GM12874 (cell line): ENCODE measurements around the gene GIPC3.

Experiments
- CTCF ChIP-seq: IDR thresholded peaks from 2 replicates; pipeline ENCODE4 v1.5.1; 2011; ENCODE audit warnings: low read depth, mild to moderate bottlenecking, control low read depth, low read length, moderate library complexity; ENCODE audit not compliant: insufficient read depth

GIPC3 gene

GRCh38 chr19:3614858-3615505, 29.7 kb downstream of the GIPC3 start:
- no peak for TF ChIP-seq CTCF

- TF ChIP-seq CTCF, result no peak
These were observed 30.4 kb downstream of the GIPC3 start for GRCh38 chr19:3615524-3616135.

- TF ChIP-seq CTCF, result no peak
These were observed 32.2 kb downstream of the GIPC3 start for GRCh38 chr19:3617463-3617862.

GRCh38 chr19:3618144-3618810, 33.0 kb downstream of the GIPC3 start:
- TF ChIP-seq CTCF, result peak; percentile 98

GRCh38 chr19:3618811-3619630, 33.7 kb downstream of the GIPC3 start:
- TF ChIP-seq CTCF, result no peak

- no peak for TF ChIP-seq CTCF
These were observed 34.3 kb downstream of the GIPC3 start for GRCh38 chr19:3619631-3620012.
